NB4 (cell line): ENCODE results near the gene PKLR.

Experiments
- DNase-seq: peaks from one replicate; pipeline ENCODE4 v3.0.0; 2010; ENCODE audit warnings: low read depth
- H3K4me3 ChIP-seq: one replicate; pipeline ENCODE4 v1.5.1; 2011; ENCODE audit warnings: mild to moderate bottlenecking, low read depth, low read length, moderate library complexity
- CTCF ChIP-seq: IDR thresholded peaks from one replicate; pipeline ENCODE4 v1.5.1; 2012; ENCODE audit warnings: low read depth, low read length
- MYC ChIP-seq: IDR thresholded peaks from 2 replicates; pipeline ENCODE4 v1.6.1; 2011; ENCODE audit warnings: low read depth, low read length
- POLR2A ChIP-seq: IDR thresholded peaks from 2 replicates; pipeline ENCODE4 v1.6.1; 2011; ENCODE audit warnings: mild to moderate bottlenecking; ENCODE audit not compliant: insufficient read length; ENCODE audit errors: extremely low read depth
- TF ChIP-seq, protein P1 (sequence below): IDR thresholded peaks from 2 replicates; pipeline ENCODE4 v1.6.1; 2011; ENCODE audit warnings: low read depth, low read length

The PKLR gene

GRCh38 chr1:155323729-155324036 is 22.4 kb upstream of the PKLR start:
- peak overlapping the region; percentile 71 for H3K4me3 ChIP-seq
- TF ChIP-seq MYC (no peak), CTCF (no peak), POLR2A (peak; percentile 43)
- DNase-seq, result peak; percentile 91

GRCh38 chr1:155322953-155323728 is 21.9 kb upstream of the PKLR start:
- peak; percentile 88 for DNase-seq
- TF ChIP-seq POLR2A, result no peak
- TF ChIP-seq MYC, result peak; percentile 19; the same call in 1 of the 2 replicates
- TF ChIP-seq CTCF, result peak; percentile 76
- TF ChIP-seq, protein P1, sequence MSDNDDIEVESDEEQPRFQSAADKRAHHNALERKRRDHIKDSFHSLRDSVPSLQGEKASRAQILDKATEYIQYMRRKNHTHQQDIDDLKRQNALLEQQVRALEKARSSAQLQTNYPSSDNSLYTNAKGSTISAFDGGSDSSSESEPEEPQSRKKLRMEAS, result peak; percentile 41
- H3K4me3 ChIP-seq, result peak overlapping the region; percentile 71

- no peak for TF ChIP-seq POLR2A
- TF ChIP-seq CTCF, result no peak
- TF ChIP-seq MYC, result no peak
- TF ChIP-seq, protein P1, result no peak
- peak overlapping the region; percentile 25 for H3K4me3 ChIP-seq
- peak; percentile 41 for DNase-seq
Measured at GRCh38 chr1:155322571-155322952, 21.3 kb upstream of the PKLR start.

DNA sequence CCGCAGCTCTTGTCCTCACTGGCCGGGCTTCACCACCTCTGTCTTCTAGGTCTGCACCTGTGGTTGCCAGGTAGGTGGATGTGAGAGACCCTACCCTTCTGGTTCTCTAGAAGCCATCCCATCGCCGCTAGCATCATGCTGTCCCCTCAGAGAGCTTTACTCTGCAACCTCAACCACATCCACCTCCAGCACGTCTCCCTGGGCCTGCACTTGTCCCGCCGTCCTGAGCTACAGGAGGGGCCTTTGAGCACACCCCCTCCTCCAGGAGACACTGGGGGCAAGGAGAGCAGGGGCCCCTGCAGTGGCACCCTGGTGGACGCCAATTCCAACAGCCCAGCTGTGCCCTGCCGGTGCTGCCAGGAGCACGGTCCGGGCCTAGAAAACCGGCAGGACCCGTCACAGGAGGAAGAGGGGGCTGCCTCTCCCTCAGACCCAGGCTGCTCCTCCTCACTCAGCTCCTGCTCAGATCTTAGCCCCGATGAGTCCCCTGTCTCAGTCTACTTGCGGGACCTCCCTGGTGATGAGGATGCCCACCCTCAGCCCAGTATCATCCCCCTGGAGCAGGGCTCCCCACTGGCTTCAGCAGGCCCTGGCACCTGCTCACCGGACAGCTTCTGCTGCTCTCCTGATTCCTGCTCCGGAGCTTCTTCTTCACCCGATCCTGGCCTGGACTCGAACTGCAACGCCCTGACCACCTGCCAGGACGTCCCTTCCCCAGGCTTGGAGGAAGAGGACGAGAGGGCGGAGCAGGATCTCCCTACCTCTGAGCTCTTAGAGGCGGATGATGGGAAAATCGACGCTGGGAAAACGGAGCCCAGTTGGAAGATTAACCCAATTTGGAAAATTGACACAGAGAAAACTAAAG is 20.6 kb upstream of the PKLR start:
- TF ChIP-seq CTCF (no peak), POLR2A (no peak), MYC (no peak)
- TF ChIP-seq, protein P1, result no peak
- no peak for DNase-seq
- H3K4me3 ChIP-seq, result no peak overlapping the region

- TF ChIP-seq, protein P1, result no peak
- TF ChIP-seq MYC (no peak), CTCF (no peak), POLR2A (no peak)
- H3K4me3 ChIP-seq, result no peak within 1 kb of the TSS
- DNase-seq, result peak; percentile 15
Measured at GRCh38 chr1:155320661-155321617, 19.7 kb upstream of the PKLR start, which contains the start of gene RUSC1. TSS of gene RUSC1 (plus strand) at chr1:155320894. CDS start at chr1:155321774, 880 bp downstream.
